ENCODE results near the gene TRPV6.

TRPV6 gene

GRCh38 chr7:142847353-142847752, 38.2 kb downstream of the TRPV6 start:
- no peak for DNase-seq

GRCh38 chr7:142842251-142842766, 43.2 kb downstream of the TRPV6 start:
- DNase-seq: no peak

GRCh38 chr7:142838461-142839213, 46.9 kb downstream of the TRPV6 start:
- DNase-seq: no peak

GRCh38 chr7:142836426-142836825, 49.1 kb downstream of the TRPV6 start:
- DNase-seq: no peak

GRCh38 chr7:142835487-142835886, 50.1 kb downstream of the TRPV6 start:
- DNase-seq: no peak

GRCh38 chr7:142833174-142834048, 52.1 kb downstream of the TRPV6 start:
- no peak for DNase-seq

DNA sequence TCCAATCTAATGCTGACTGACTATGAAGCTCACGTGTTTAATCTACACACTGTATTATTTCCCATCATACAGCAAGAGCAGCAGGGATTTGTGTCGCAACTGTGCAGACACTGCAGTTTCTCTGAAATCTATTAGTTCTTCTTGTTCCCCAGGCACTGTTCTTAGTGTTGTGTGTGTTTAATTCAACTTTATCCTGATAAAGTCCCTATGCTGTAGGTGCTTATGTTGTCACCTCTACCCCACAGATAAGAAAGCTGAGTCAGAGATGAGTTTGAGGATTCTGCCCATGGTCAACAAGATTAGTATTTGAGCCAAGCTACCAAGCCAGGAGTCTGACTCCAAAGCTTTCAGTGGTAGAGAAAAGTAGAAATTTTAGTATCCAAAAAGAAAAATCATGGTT, 53.1 kb downstream of the TRPV6 start:
- DNase-seq: no peak

DNA sequence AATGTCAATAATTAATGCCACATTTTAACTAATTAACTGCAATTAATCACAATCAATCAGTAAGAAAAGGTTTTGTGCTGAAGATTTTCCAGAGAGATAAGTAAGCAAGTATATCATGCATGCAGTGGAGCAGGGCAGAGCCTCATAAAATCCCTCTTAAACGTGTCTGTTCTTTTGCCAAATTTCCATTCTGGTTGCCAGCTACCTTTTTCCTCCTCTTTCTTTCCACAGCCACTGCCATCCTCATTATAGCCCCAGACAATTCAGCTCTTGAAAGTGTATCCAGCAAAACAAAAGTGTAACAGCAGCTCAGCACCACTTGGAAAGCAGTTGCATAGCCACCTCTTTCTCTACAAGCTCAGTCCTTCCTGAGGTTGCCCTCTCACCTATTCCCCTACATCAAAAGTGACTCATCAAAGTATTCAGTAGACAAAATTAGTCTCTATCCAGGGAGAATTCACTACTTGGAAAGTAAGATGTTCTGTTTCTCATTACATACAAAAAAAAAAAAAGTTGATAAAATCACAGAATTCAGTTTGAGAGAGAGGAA, 57.5 kb downstream of the TRPV6 start:
- no peak for DNase-seq

GRCh38 chr7:142822714-142823113, 62.8 kb downstream of the TRPV6 start:
- no peak for DNase-seq
